Measurements from ENCODE around the gene ZNF574.
A peak's percentile ranks its signal among the peaks of the same experiment; 100 is the strongest.

Gene ZNF574

DNA sequence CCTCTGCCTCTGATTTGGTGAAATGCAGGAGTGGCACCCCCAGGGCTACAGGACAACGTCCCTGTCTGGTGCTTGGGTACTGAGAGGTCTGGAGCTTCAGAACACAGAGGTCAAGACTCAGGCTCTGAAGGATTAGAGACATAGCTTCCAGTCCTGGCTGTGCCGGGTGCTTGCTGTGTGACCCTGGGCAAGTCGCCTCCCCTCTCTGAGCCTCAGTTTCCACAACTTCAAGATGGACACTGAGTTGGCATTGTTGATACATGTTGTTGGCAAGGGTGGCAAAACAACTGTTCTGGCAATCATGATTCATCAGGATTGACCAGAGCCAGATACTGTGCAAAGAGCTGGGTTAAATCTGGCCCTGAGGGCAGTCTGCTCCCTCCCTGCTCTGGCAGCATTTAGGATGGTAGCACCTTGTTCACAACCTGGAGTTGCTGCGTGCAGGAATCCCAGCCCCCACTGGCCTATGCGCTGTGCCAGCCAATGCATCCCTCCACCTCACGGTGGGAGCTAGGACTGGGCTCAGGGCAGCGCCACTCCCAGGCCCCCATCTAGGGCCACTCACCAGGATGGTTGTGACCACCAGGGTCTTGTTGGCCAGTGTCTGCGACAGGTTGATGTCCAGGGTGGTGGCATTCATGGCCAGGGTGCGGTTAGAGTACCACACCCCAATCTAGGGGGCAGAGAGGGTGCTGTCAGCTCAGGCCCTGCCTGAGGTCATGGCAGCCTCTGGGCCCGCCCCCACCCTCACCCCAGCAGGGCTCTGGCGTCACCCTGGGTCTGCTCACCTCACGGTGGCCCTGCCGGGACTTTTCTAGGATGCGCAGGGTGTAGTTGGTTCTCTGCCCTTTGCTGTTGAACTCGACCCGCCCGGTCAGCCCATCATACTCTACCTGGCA is 22.7 kb upstream of the ZNF574 start:
- DNase-seq (ENCODE audit: low read depth, low spot score) = no peak
- H3K4me3 ChIP-seq (ENCODE audit: low read length) = no peak overlapping the region

DNA sequence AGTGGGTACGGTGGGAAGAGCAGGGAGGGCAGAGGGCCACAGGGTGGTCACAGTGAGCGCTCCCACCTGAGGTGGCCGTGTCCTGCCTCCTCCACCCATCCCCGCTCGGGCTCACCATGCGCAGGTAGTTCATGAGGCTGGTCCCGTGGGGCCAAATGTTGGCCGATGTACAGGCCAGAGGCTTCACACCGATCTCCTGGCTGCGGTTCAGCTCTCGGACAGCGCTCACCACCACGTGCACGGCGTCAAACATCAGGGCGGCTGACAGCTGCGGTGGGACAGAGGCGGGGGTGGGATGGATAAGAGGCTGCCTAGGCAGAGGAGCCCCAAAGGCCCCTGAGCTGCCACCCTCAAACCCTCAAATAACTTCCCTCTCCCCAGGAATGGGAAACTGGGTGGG is 21.8 kb upstream of the ZNF574 start:
- no peak overlapping the region for H3K4me3 ChIP-seq (ENCODE audit: low read length)
- DNase-seq (ENCODE audit: low read depth, low spot score) = no peak

DNA sequence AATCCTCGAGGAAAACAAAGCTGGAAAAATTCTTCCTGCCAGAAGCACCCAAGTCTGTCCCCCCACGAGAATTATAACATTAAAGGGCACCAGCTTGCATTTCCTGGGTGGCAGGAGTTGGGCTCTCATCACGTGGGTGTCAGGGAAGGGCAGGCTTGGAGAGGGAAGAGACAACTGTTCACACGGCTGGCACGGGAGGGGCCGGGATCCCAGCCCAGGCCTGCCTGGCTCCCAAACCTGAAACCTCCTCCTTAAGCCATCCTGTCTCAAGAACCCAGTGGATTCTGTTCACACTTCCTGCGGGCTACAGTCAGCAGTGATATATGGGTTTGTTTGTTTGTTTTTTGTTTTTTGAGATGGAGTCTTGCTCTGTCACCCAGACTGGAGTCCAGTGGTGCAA is 18.1 kb upstream of the ZNF574 start:
- DNase-seq (ENCODE audit: low read depth, low spot score) = no peak
- no peak overlapping the region for H3K4me3 ChIP-seq (ENCODE audit: low read length)

DNA sequence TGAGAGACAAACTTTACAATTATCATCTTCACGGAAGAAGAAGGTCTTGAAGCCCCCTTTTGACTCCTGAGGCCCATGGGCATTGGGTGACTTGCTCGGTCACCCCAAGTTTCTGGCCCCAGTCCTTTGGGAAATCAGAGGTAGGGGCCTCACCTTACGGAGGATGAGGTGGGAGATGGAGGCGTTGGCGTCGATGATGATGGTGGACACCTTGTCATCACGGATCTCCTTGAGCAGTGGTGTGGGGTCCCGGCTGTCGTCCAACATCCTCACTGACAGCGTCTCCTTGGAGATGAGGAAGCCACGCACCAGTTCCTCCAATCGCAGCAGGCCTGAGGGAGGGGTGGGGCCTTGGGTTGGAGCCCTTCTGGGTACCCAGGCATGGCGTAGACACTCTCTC is 16.8 kb upstream of the ZNF574 start:
- H3K4me3 ChIP-seq (ENCODE audit: low read length) = no peak overlapping the region
- DNase-seq (ENCODE audit: low read depth, low spot score) = no peak

- H3K4me3 ChIP-seq (ENCODE audit: low read length) = no peak overlapping the region
- DNase-seq (ENCODE audit: low read depth, low spot score) = no peak
These were observed 15.8 kb upstream of the ZNF574 start for GRCh38 chr19:42060117-42060516.

GRCh38 chr19:42062381-42062780 is 13.6 kb upstream of the ZNF574 start:
- H3K4me3 ChIP-seq (ENCODE audit: low read length) = no peak overlapping the region
- no peak for DNase-seq (ENCODE audit: low read depth, low spot score)

GRCh38 chr19:42064432-42064831 is 11.5 kb upstream of the ZNF574 start:
- H3K4me3 ChIP-seq (ENCODE audit: low read length) = no peak overlapping the region
- no peak for DNase-seq (ENCODE audit: low read depth, low spot score)

DNA sequence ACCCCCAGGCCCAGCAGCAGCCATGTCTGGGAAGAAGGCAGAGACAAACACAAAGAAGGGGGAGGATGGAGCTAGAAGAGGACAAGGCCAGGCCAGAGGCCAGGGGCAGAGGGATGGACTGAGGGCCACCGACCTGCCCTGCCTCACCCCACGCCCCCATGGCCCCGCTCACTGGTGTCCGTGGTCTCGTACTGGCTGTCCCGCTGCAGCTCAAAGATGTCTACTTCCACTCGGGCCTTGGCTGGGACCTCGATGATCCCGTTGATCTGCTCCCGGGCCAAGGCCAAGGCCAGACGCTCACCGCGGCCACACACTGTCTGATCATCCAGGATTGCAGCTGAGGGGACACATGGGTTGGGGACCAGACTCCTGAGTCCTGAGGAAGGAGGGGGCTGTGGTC is 10.9 kb upstream of the ZNF574 start:
- H3K4me3 ChIP-seq (ENCODE audit: low read length) = no peak overlapping the region
- DNase-seq (ENCODE audit: low read depth, low spot score) = no peak

GRCh38 chr19:42065511-42065910 is 10.5 kb upstream of the ZNF574 start:
- H3K4me3 ChIP-seq (ENCODE audit: low read length) = no peak overlapping the region
- no peak for DNase-seq (ENCODE audit: low read depth, low spot score)

GRCh38 chr19:42066075-42066754 is 9.8 kb upstream of the ZNF574 start:
- no peak overlapping the region for H3K4me3 ChIP-seq (ENCODE audit: low read length)
- DNase-seq (ENCODE audit: low read depth, low spot score) = peak; percentile 47

- H3K4me3 ChIP-seq (ENCODE audit: low read length) = no peak overlapping the region
- DNase-seq (ENCODE audit: low read depth, low spot score) = no peak
These were observed 8.6 kb upstream of the ZNF574 start for GRCh38 chr19:42067315-42067888.

GRCh38 chr19:42068361-42068755 is 7.6 kb upstream of the ZNF574 start:
- DNase-seq (ENCODE audit: low read depth, low spot score) = no peak
- H3K4me3 ChIP-seq (ENCODE audit: low read length) = no peak overlapping the region

DNA sequence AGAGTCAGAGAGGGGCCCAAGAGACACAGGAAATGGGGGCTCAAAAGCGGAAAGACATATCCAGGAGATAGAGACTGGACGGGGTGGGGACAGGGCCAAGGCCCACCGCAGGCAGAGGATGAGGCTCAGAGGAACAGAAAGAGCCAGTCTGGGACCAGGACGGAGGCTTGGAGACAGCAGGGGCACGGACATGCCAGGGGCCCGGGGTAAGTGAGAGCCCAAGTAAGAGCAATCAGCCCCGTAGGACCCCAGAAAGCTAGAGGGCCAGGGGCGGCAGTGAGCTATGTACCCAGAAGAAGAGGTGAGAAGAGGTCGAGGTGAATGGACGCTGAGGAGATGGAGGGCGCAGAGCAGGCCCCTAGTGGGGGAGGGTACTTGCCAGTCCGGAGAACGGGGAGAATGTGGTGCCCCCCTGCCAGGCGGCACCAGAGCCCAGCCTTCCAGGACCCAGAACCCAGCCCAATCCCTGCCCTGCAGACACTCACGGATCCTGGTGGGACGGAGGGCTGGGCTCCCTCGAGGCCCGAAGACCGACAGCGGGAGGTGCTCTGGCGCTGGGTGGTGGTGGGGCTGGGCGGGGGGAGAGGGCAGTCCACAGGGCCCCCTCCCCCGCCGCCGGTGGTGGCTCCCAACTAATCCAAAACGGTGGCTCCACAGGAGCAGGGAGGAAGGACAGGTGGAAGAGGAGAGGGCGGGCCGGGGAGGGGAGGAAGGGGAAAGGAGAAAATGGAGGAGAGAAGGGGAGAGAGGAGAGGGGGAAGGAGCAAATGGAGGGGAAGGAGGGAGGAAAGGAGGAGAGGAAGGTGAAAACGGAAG is 7.0 kb upstream of the ZNF574 start:
- DNase-seq (ENCODE audit: low read depth, low spot score) = no peak
- H3K4me3 ChIP-seq (ENCODE audit: low read length) = no peak overlapping the region

GRCh38 chr19:42069619-42070351 is 6.2 kb upstream of the ZNF574 start, which contains the start of gene GRIK5:
TSS of gene GRIK5 (minus strand) at chr19:42070206. CDS start at chr19:42065770, 4,436 bp downstream.
- H3K4me3 ChIP-seq (ENCODE audit: low read length) = no peak within 1 kb of the TSS
- no peak for DNase-seq (ENCODE audit: low read depth, low spot score)

DNA sequence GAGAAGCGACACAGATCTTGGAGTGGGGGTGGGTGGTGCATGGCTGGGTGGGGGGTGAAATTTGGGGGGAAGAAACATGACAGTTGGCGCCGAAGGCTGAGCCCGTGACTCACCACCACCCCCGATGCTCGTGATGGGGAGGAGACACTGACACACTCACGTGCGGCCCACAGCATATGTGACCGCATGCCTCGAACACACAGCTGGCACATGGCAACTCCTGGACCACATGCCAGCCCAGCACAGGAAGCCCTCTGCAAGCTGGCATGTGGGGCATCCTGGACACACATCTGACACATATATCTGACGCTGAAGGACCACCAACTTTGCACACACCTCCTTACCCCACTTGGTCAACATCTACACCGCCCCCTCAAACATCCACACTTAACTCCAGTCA is 4.7 kb upstream of the ZNF574 start:
- H3K4me3 ChIP-seq (ENCODE audit: low read length) = no peak overlapping the region
- no peak for DNase-seq (ENCODE audit: low read depth, low spot score)

- peak overlapping the region; percentile 67 for H3K4me3 ChIP-seq (ENCODE audit: low read length)
- DNase-seq (ENCODE audit: low read depth, low spot score) = no peak
These were observed 1.2 kb upstream of the ZNF574 start for GRCh38 chr19:42074513-42075363.

DNA sequence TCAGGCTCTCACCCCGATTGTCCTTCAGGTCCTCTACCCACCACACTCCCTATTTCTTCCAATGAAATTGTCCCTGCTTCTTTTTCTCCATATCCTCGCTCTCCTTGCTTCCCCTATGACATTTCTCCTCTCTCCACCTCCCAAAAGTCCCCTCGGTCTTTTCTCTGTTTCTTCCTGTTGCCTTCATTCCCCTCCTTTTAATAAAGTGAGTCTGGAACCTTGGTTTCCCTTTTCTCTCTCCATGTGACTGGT is 676 bp upstream of the ZNF574 start:
- H3K4me3 ChIP-seq (ENCODE audit: low read length) = peak overlapping the region; percentile 67
- no peak for DNase-seq (ENCODE audit: low read depth, low spot score)

DNA sequence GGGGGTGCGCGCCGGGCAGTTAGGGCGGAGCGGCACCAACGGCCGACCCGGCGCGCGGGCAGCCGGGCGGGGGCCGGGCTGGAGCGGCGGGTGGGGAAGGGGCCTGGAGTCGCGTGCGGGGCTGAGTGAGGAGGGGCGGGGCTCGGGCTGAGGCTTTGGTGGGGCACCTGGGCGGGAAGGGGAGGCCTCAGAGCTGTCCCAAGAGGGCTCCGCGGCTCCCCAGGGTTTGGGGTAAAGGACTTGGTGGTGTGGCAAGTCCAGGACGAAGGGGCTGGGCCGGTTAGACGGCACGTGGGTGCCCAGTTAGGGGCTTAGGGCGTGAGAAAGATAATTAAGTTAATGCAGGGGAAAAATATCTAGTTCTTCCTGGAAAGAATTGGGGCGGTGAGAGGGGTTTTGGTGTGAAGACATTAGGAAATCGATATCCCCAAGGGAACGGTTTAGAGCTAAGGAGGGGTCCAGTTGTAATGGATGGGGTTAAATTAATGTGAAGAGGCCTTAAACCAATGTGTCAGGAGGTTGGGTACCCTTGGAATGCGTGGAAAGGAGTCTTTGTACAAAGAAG is 496 bp downstream of the ZNF574 start:
- no peak for DNase-seq (ENCODE audit: low read depth, low spot score)
- H3K4me3 ChIP-seq (ENCODE audit: low read length) = peak overlapping the region; percentile 67

Measured in Jurkat, Clone E6-1 (cell line).